ENCODE measurements around the gene NOL9. TPM values are rescaled to one million over a fixed set of nuclear protein-coding genes. Genes with fewer than 3 reads are reported as not detected.
A peak's percentile ranks its signal among the peaks of the same experiment; 100 is the strongest.

NOL9 gene
- total RNA-seq: 30.3 and 32.5 TPM in 2 replicates

DNA sequence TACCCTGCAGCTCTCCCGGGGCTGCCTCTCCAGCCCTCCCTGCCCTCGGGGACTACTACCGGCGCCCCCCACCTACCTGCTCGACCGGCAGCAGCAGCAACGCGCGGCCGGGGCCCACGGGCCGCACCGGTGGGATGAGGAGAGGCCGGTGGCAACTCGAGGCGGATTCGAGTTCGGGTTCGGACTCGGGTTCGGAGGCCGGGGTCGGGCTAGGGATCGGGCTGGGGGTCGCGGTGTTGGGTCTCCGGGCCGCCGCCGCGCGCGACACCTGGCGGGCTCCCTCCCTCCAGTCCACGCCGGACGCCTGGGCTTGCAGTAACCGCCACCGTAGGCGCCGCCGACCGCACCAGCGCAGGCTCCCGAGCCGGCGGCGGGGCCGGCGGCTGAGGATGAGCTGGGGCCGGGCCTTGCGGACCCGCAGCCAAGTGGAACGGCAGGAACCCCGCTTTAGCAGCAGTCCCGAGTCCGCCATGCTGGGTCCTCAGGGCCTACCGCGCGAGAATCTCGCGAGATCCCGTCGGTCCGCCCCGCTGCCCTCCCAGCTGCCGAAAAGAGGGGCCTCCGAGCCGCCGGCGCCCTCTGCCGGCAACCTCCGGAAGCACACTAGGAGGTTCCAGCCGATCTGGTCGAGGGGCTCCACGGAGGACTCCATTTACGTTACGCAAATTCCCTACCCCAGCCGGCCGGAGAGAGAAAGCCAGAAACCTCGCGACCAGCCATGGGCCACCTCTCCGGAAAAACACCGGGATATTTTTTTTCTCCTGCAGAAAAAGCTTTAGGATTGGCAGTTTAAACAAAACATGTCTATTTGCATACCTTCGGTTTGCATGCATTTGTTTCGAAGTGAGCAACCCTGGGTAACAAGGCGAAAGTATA, at the start of gene NOL9:
Gene NOL9 (minus strand): TSS at position 483 of the 876 bp plus-strand sequence. CDS start 11 bp downstream, at position 472.
- TF ChIP-seq, protein P1, sequence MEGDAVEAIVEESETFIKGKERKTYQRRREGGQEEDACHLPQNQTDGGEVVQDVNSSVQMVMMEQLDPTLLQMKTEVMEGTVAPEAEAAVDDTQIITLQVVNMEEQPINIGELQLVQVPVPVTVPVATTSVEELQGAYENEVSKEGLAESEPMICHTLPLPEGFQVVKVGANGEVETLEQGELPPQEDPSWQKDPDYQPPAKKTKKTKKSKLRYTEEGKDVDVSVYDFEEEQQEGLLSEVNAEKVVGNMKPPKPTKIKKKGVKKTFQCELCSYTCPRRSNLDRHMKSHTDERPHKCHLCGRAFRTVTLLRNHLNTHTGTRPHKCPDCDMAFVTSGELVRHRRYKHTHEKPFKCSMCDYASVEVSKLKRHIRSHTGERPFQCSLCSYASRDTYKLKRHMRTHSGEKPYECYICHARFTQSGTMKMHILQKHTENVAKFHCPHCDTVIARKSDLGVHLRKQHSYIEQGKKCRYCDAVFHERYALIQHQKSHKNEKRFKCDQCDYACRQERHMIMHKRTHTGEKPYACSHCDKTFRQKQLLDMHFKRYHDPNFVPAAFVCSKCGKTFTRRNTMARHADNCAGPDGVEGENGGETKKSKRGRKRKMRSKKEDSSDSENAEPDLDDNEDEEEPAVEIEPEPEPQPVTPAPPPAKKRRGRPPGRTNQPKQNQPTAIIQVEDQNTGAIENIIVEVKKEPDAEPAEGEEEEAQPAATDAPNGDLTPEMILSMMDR (IDR thresholded peaks at IDR 0.05; ENCODE audit: insufficient read depth, low read length, poor library complexity, severe bottlenecking): peak; percentile 97
- H3K36me3 ChIP-seq (ENCODE audit: control insufficient read depth, insufficient read depth, low read length): no peaks in the 10 kb centered on the region
- no peaks in the 10 kb centered on the region for H3K27me3 ChIP-seq (ENCODE audit: control insufficient read depth, insufficient read depth, low read length)
- peak within 1 kb of the TSS; percentile 99 for H3K4me3 ChIP-seq (ENCODE audit: low read depth, low read length)
- peak; percentile 57 for DNase-seq (ENCODE audit: low read depth)

DNA sequence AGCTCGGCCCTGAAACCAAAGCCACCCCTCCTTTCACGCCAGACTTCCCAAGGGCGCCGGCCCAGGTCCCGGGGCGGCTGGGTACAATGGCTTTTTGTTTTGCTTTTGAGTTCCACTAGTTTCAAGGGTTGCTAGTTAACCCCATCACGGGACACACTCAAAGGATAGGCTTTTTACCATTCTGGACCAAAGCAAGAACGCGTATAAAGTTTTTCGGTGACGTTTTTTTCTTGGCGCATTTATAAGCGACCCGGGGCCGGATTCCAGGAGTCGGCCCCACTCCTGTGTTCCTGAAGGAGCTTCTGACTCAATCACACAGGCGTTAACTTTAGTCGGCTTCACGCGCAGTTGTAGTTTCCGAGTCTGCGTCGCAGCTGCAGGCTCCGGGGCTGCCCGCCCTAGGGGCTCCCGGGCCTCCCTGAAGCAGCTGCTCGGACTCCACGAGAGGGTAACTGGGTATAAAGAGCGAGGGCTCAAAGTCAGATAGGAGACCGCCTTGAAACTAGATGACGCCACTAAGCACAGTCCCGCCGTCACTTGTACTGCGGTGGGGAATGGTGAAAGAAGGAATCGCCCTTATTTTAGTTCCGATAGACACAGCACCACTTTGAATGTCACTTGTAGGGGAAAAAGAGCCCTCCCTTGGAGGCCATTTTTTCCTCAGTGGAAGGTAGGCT, 49.1 kb upstream of the NOL9 start:
- peaks cover 1% of the 10 kb centered on the region for H3K36me3 ChIP-seq (ENCODE audit: control insufficient read depth, insufficient read depth, low read length)
- TF ChIP-seq, protein P1 (IDR thresholded peaks at IDR 0.05; ENCODE audit: insufficient read depth, low read length, poor library complexity, severe bottlenecking): no peak
- peak overlapping the region; percentile 49 for H3K4me3 ChIP-seq (ENCODE audit: low read depth, low read length)
- no peaks in the 10 kb centered on the region for H3K27me3 ChIP-seq (ENCODE audit: control insufficient read depth, insufficient read depth, low read length)
- DNase-seq (ENCODE audit: low read depth): no peak

DNA sequence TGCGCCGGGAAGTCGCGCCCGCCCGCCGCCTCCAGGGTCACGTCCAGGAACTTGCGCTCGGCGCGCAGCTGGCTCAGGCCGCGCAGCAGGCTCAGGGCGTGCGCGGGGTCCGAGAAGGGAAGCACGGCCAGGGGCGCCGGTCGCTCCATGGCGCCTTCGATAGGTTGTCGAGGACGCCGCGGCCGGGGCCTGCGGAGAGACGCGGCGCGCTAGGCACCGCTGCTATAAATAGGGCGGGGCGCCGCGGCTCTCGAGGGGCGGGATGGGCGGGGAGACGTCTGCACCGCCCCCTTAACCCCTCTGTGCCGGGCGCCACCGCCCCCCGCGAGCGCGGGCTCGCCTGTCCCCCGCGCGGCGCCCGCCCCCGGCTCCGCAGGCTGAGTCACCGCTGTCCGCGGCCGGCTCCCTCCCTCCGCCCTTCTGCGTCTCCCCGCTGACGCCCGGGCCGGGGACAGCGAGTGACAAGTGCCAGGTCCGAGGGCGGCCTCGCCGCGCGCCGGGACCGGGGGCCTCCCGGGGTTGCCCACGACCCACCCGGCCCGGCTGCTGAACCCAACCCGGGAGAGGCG, 48.4 kb upstream of the NOL9 start, which contains the start of gene KLHL21:
Gene KLHL21 (minus strand): TSS at position 201 of the 569 bp plus-strand sequence. CDS start 52 bp downstream, at position 149.
- peak within 1 kb of the TSS; percentile 69 for H3K4me3 ChIP-seq (ENCODE audit: low read depth, low read length)
- no peaks in the 10 kb centered on the region for H3K27me3 ChIP-seq (ENCODE audit: control insufficient read depth, insufficient read depth, low read length)
- DNase-seq (ENCODE audit: low read depth): no peak
- peaks cover 1% of the 10 kb centered on the region for H3K36me3 ChIP-seq (ENCODE audit: control insufficient read depth, insufficient read depth, low read length)
- TF ChIP-seq, protein P1 (IDR thresholded peaks at IDR 0.05; ENCODE audit: insufficient read depth, low read length, poor library complexity, severe bottlenecking): no peak

DNA sequence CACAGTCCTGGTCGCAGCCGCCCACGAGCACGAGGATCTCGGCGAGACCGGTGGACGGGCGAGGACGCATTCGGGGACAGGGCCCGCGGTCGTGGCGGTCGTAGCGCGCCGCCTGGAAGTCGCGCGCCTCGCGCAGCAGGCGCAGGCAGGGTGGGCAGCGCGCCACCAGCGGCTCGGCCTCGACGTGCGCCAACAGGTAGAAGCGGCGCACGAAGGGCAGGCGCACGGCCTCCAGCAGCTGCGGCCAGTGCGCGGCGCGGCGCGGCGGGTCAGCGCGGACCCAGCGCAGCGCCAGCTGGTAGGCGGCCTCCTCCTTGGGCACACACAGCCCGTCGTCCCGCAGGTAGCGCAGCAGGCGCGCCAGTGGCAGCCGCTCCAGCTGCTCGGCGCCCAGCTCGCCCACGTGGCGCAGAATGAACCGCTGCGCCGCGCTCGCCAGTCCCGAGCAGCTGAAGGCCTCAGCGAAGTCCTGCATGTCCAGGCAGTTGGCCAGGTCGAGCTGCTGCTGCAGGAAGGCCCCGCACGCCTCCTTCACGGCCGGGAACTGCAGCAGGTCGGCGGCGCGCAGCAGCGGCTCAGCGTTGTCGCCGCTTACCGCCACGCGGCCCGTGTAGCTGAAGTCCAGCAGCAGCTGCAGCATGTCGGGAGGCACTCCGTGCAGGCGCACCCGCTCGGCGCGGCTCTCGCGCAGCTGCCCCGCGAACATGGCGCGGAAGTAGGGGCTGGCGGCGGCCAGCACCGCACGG, 47.8 kb upstream of the NOL9 start:
- peaks cover 1% of the 10 kb centered on the region for H3K36me3 ChIP-seq (ENCODE audit: control insufficient read depth, insufficient read depth, low read length)
- no peaks in the 10 kb centered on the region for H3K27me3 ChIP-seq (ENCODE audit: control insufficient read depth, insufficient read depth, low read length)
- DNase-seq (ENCODE audit: low read depth): no peak
- TF ChIP-seq, protein P1 (IDR thresholded peaks at IDR 0.05; ENCODE audit: insufficient read depth, low read length, poor library complexity, severe bottlenecking): no peak
- peak overlapping the region; percentile 69 for H3K4me3 ChIP-seq (ENCODE audit: low read depth, low read length)

DNA sequence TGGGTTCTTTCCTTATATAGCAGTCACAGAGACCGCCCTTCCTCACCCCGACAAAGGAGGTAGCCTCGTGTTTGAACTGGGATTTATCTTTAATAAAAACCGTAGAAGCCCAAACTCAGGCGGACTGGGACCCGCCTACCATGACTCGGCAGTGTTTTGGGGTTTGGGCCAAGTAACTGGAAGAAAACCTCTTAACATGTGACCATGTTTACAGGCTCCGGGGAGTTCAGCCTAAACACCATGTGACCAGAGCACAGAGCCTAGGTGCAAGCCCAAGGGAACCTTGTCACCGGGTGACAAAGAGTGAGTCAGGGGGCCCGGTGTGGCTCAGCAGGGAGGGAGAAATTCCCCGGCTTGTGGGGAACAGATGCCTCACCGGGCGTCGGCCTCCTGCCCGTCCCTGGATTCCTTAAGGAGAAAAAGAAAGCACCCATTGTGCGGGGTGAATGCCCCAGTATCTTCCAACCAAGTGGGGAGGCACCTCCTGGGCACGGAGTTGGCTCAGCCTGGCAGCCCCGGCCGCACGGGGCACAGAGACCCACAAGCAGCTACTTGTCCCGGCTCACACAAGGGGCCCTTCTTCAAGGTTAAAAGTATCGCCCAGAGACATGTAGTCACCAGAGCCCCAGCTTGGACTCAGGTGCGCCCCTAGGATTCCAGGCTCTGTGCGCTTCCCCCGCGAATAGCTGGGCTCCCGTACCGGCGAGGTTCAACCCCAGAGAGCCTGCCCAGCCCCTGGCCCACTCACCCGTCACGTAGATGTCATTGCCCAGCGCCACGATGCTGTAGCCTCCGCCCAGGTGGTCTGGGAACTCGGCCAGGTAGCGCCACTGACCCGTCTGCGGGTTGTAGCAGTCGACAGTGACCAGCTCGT, 47.0 kb upstream of the NOL9 start:
- H3K4me3 ChIP-seq (ENCODE audit: low read depth, low read length): peak overlapping the region; percentile 69
- no peaks in the 10 kb centered on the region for H3K27me3 ChIP-seq (ENCODE audit: control insufficient read depth, insufficient read depth, low read length)
- peaks cover 1% of the 10 kb centered on the region for H3K36me3 ChIP-seq (ENCODE audit: control insufficient read depth, insufficient read depth, low read length)
- peak; percentile 90 for DNase-seq (ENCODE audit: low read depth)
- TF ChIP-seq, protein P1 (IDR thresholded peaks at IDR 0.05; ENCODE audit: insufficient read depth, low read length, poor library complexity, severe bottlenecking): no peak

Measured in kidney epithelial cell (primary cell).